ENCODE results near the gene ANKRD52.
A peak's percentile ranks its signal among the peaks of the same experiment; 100 is the strongest.

The ANKRD52 gene

GRCh38 chr12:56299853-56300643, 41.9 kb upstream of the ANKRD52 start, which contains the start of gene CS:
TSS of gene CS (minus strand) at chr12:56300330. CDS start at chr12:56300201, 129 bp downstream.
- no peak within 1 kb of the TSS for H4K5ac ChIP-seq (ENCODE audit: low read length)
- H4K8ac ChIP-seq (ENCODE audit: low read depth, low read length), result no peak within 1 kb of the TSS
- no peak within 1 kb of the TSS for H3K23ac ChIP-seq (ENCODE audit: low read length)
- peak within 1 kb of the TSS; percentile 60 for H3K4ac ChIP-seq (ENCODE audit: low read depth, low read length)
- peak within 1 kb of the TSS; percentile 98 for H3K4me3 ChIP-seq (ENCODE audit: low read length)
- WGBS (ENCODE audit: extremely low coverage, insufficient coverage, low lambda C conversion rate), result no CpG with 5 or more reads among the region's 63 CpGs
- H2BK120ac ChIP-seq (ENCODE audit: low read depth, low read length), result no peak within 1 kb of the TSS
- H3K4me1 ChIP-seq (ENCODE audit: control insufficient read depth, low read depth, low read length), result peaks cover 7% of the 10 kb centered on the region
- peaks cover 16% of the 10 kb centered on the region for H3K79me1 ChIP-seq (ENCODE audit: low read length)
- H2BK5ac ChIP-seq (ENCODE audit: low read length), result peak within 1 kb of the TSS; percentile 20
- peaks cover 32% of the 10 kb centered on the region for H3K79me2 ChIP-seq (ENCODE audit: control insufficient read depth, insufficient read depth, low read length)
- H3K36me3 ChIP-seq (ENCODE audit: control insufficient read depth, insufficient read depth, low read length), result no peaks in the 10 kb centered on the region
- H3K18ac ChIP-seq (ENCODE audit: low read length), result peak within 1 kb of the TSS; percentile 8
- peak within 1 kb of the TSS; percentile 56 for H2AK5ac ChIP-seq (ENCODE audit: low read length)
- no peak within 1 kb of the TSS for H2BK15ac ChIP-seq (replicated peaks; ENCODE audit: low read depth)
- peak within 1 kb of the TSS; percentile 95 for H3K56ac ChIP-seq (ENCODE audit: low read length)
- peak within 1 kb of the TSS; percentile 36 for H3K4me2 ChIP-seq (ENCODE audit: low read length)
- peak within 1 kb of the TSS; percentile 84 for H3K27ac ChIP-seq (ENCODE audit: low read depth, low read length)
- H3K27me3 ChIP-seq (ENCODE audit: insufficient read depth, low read length, poor library complexity), result no peaks in the 10 kb centered on the region
- H3K9ac ChIP-seq (ENCODE audit: low read length), result peak within 1 kb of the TSS; percentile 98
- DNase-seq, result peak; percentile 99

GRCh38 chr12:56299308-56299852, 41.2 kb upstream of the ANKRD52 start:
- WGBS (ENCODE audit: extremely low coverage, insufficient coverage, low lambda C conversion rate), result no CpG with 5 or more reads among the region's 10 CpGs
- Histone ChIP-seq H3K4me2 (ENCODE audit: low read length) (peak overlapping the region; percentile 36), H4K8ac (ENCODE audit: low read depth, low read length) (no peak overlapping the region), H3K36me3 (ENCODE audit: control insufficient read depth, insufficient read depth, low read length) (no peaks in the 10 kb centered on the region), H4K5ac (ENCODE audit: low read length) (no peak overlapping the region), H3K18ac (ENCODE audit: low read length) (peak overlapping the region; percentile 8), H3K4ac (ENCODE audit: low read depth, low read length) (peak overlapping the region; percentile 60), H3K56ac (ENCODE audit: low read length) (peak overlapping the region; percentile 95), H3K79me2 (ENCODE audit: control insufficient read depth, insufficient read depth, low read length) (peaks cover 35% of the 10 kb centered on the region), H2BK120ac (ENCODE audit: low read depth, low read length) (no peak overlapping the region), H3K23ac (ENCODE audit: low read length) (no peak overlapping the region), H3K4me3 (ENCODE audit: low read length) (peak overlapping the region; percentile 98), H3K9ac (ENCODE audit: low read length) (peak overlapping the region; percentile 98), H3K4me1 (ENCODE audit: control insufficient read depth, low read depth, low read length) (peaks cover 7% of the 10 kb centered on the region), H2BK15ac (replicated peaks; ENCODE audit: low read depth) (no peak overlapping the region), H3K27ac (ENCODE audit: low read depth, low read length) (peak overlapping the region; percentile 84), H2AK5ac (ENCODE audit: low read length) (peak overlapping the region; percentile 45), H3K79me1 (ENCODE audit: low read length) (peaks cover 16% of the 10 kb centered on the region), H3K27me3 (ENCODE audit: insufficient read depth, low read length, poor library complexity) (no peaks in the 10 kb centered on the region), H2BK5ac (ENCODE audit: low read length) (no peak overlapping the region)
- DNase-seq, result peak; percentile 10

GRCh38 chr12:56298828-56299227, 40.6 kb upstream of the ANKRD52 start:
- peak overlapping the region; percentile 36 for H3K4me2 ChIP-seq (ENCODE audit: low read length)
- H3K4me1 ChIP-seq (ENCODE audit: control insufficient read depth, low read depth, low read length), result peaks cover 7% of the 10 kb centered on the region
- no peak overlapping the region for H2BK15ac ChIP-seq (replicated peaks; ENCODE audit: low read depth)
- DNase-seq, result no peak
- no peak overlapping the region for H2AK5ac ChIP-seq (ENCODE audit: low read length)
- peaks cover 39% of the 10 kb centered on the region for H3K79me2 ChIP-seq (ENCODE audit: control insufficient read depth, insufficient read depth, low read length)
- no peak overlapping the region for H3K4ac ChIP-seq (ENCODE audit: low read depth, low read length)
- no peak overlapping the region for H3K23ac ChIP-seq (ENCODE audit: low read length)
- no peak overlapping the region for H2BK120ac ChIP-seq (ENCODE audit: low read depth, low read length)
- H2BK5ac ChIP-seq (ENCODE audit: low read length), result no peak overlapping the region
- H3K56ac ChIP-seq (ENCODE audit: low read length), result peak overlapping the region; percentile 95
- no CpG with 5 or more reads among the region's 5 CpGs for WGBS (ENCODE audit: extremely low coverage, insufficient coverage, low lambda C conversion rate)
- peak overlapping the region; percentile 98 for H3K4me3 ChIP-seq (ENCODE audit: low read length)
- H3K79me1 ChIP-seq (ENCODE audit: low read length), result peaks cover 16% of the 10 kb centered on the region
- H3K9ac ChIP-seq (ENCODE audit: low read length), result peak overlapping the region; percentile 98
- H3K36me3 ChIP-seq (ENCODE audit: control insufficient read depth, insufficient read depth, low read length), result no peaks in the 10 kb centered on the region
- H3K18ac ChIP-seq (ENCODE audit: low read length), result no peak overlapping the region
- H3K27me3 ChIP-seq (ENCODE audit: insufficient read depth, low read length, poor library complexity), result no peaks in the 10 kb centered on the region
- H3K27ac ChIP-seq (ENCODE audit: low read depth, low read length), result no peak overlapping the region
- no peak overlapping the region for H4K5ac ChIP-seq (ENCODE audit: low read length)
- H4K8ac ChIP-seq (ENCODE audit: low read depth, low read length), result no peak overlapping the region

- Histone ChIP-seq H2BK15ac (replicated peaks; ENCODE audit: low read depth) (no peak overlapping the region), H3K79me2 (ENCODE audit: control insufficient read depth, insufficient read depth, low read length) (peaks cover 41% of the 10 kb centered on the region), H3K23ac (ENCODE audit: low read length) (no peak overlapping the region), H3K9ac (ENCODE audit: low read length) (no peak overlapping the region), H2BK120ac (ENCODE audit: low read depth, low read length) (no peak overlapping the region), H3K36me3 (ENCODE audit: control insufficient read depth, insufficient read depth, low read length) (no peaks in the 10 kb centered on the region), H3K79me1 (ENCODE audit: low read length) (peaks cover 19% of the 10 kb centered on the region), H4K5ac (ENCODE audit: low read length) (no peak overlapping the region), H4K8ac (ENCODE audit: low read depth, low read length) (no peak overlapping the region), H2BK5ac (ENCODE audit: low read length) (no peak overlapping the region), H3K27ac (ENCODE audit: low read depth, low read length) (no peak overlapping the region), H3K4ac (ENCODE audit: low read depth, low read length) (no peak overlapping the region), H3K4me3 (ENCODE audit: low read length) (no peak overlapping the region), H3K56ac (ENCODE audit: low read length) (no peak overlapping the region), H3K4me2 (ENCODE audit: low read length) (no peak overlapping the region), H3K27me3 (ENCODE audit: insufficient read depth, low read length, poor library complexity) (no peaks in the 10 kb centered on the region), H2AK5ac (ENCODE audit: low read length) (no peak overlapping the region), H3K18ac (ENCODE audit: low read length) (no peak overlapping the region), H3K4me1 (ENCODE audit: control insufficient read depth, low read depth, low read length) (peaks cover 7% of the 10 kb centered on the region)
- no peak for DNase-seq
- no CpG with 5 or more reads among the region's 8 CpGs for WGBS (ENCODE audit: extremely low coverage, insufficient coverage, low lambda C conversion rate)
Measured at GRCh38 chr12:56297400-56297799, 39.2 kb upstream of the ANKRD52 start.

GRCh38 chr12:56296295-56296694, 38.1 kb upstream of the ANKRD52 start:
- no CpG with 5 or more reads among the region's 5 CpGs for whole genome bisulfite sequencing (ENCODE audit: extremely low coverage, insufficient coverage, low lambda C conversion rate)
- H3K4ac ChIP-seq (ENCODE audit: low read depth, low read length), result no peak overlapping the region
- no peaks in the 10 kb centered on the region for H3K36me3 ChIP-seq (ENCODE audit: control insufficient read depth, insufficient read depth, low read length)
- H3K18ac ChIP-seq (ENCODE audit: low read length), result no peak overlapping the region
- H2BK15ac ChIP-seq (replicated peaks; ENCODE audit: low read depth), result no peak overlapping the region
- H2AK5ac ChIP-seq (ENCODE audit: low read length), result no peak overlapping the region
- H3K4me1 ChIP-seq (ENCODE audit: control insufficient read depth, low read depth, low read length), result peaks cover 7% of the 10 kb centered on the region
- no peak overlapping the region for H3K4me2 ChIP-seq (ENCODE audit: low read length)
- no peak overlapping the region for H4K5ac ChIP-seq (ENCODE audit: low read length)
- peaks cover 45% of the 10 kb centered on the region for H3K79me2 ChIP-seq (ENCODE audit: control insufficient read depth, insufficient read depth, low read length)
- H3K4me3 ChIP-seq (ENCODE audit: low read length), result no peak overlapping the region
- H3K79me1 ChIP-seq (ENCODE audit: low read length), result peaks cover 21% of the 10 kb centered on the region
- no peaks in the 10 kb centered on the region for H3K27me3 ChIP-seq (ENCODE audit: insufficient read depth, low read length, poor library complexity)
- H2BK5ac ChIP-seq (ENCODE audit: low read length), result no peak overlapping the region
- H3K23ac ChIP-seq (ENCODE audit: low read length), result no peak overlapping the region
- DNase-seq, result no peak
- H2BK120ac ChIP-seq (ENCODE audit: low read depth, low read length), result no peak overlapping the region
- H3K27ac ChIP-seq (ENCODE audit: low read depth, low read length), result no peak overlapping the region
- no peak overlapping the region for H3K56ac ChIP-seq (ENCODE audit: low read length)
- no peak overlapping the region for H4K8ac ChIP-seq (ENCODE audit: low read depth, low read length)
- no peak overlapping the region for H3K9ac ChIP-seq (ENCODE audit: low read length)
